Measurements from ENCODE around the gene PTPRE. TPM values are rescaled to one million over a fixed set of nuclear protein-coding genes. Genes with fewer than 3 reads are reported as not detected.

Gene PTPRE
- total and polyA plus RNA-seq, 2 experiments from 2014 or later, result 4.2 to 8.8 TPM

- Histone ChIP-seq H3K36me3 (no peaks in the 10 kb centered on the region), H3K27me3 (no peaks in the 10 kb centered on the region), H3K27ac (no peak overlapping the region), H3K4me3 (no peak overlapping the region), H3K4me1 (ENCODE audit: low read depth) (peaks cover 20% of the 10 kb centered on the region), H3K9me3 (ENCODE audit: low read depth) (no peaks in the 10 kb centered on the region)
- DNase-seq (ENCODE audit: low read depth in 1 of 2, low spot score in 1 of 2), result no peak
- no peak for TF ChIP-seq CTCF (IDR thresholded peaks at IDR 0.05; ENCODE audit: low read depth, low read length)
These were observed 145.8 kb downstream of the PTPRE start for GRCh38 chr10:128052696-128053095.

GRCh38 chr10:128053356-128053755 lies 146.5 kb downstream of the PTPRE start:
- no peak for TF ChIP-seq CTCF (IDR thresholded peaks at IDR 0.05; ENCODE audit: low read depth, low read length)
- no peak for DNase-seq (ENCODE audit: low read depth in 1 of 2, low spot score in 1 of 2)
- no peak overlapping the region for H3K27ac ChIP-seq
- H3K4me3 ChIP-seq, result no peak overlapping the region
- peaks cover 14% of the 10 kb centered on the region for H3K4me1 ChIP-seq (ENCODE audit: low read depth)
- no peaks in the 10 kb centered on the region for H3K27me3 ChIP-seq
- H3K9me3 ChIP-seq (ENCODE audit: low read depth), result no peaks in the 10 kb centered on the region
- H3K36me3 ChIP-seq, result no peaks in the 10 kb centered on the region

DNA sequence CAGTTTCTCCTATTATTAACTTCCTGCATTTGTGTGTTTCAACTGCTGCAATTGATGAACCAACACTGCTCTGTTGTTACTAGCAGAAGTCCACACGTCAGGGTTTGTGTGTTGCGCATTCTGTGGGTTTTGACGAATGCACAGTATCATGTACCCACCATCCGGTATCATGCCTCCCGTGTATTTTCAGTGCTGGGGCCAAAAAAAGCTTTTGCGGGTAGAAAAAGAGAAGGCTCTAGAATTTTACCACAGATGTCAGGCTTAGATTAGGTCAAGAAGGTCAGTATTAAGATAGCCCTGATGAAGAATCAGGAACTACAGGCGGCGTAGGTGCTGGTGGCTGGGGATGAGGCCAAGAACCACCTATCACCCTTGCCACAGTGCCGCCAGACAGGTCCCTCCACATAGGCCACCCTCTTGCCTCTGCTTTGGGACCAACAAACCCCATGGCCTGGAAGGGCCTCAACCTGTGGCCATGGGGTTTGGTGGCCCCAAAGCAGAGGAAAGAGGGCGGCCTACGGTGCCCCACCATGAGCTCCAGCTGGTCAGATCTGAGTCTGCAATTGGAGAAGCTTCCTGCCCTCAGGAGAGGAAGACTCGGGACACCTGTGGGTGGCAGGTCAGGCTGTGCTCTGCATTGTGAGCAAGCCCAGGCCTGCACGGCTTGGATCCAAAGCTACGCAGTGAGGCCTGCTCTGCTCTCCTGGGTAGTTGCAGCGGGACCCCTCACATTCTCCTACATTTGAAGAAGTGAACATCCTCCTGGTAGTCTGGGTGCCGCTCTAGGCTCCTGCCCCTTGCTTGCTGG lies 147.5 kb downstream of the PTPRE start:
- H3K27ac ChIP-seq, result no peak overlapping the region
- H3K36me3 ChIP-seq, result no peaks in the 10 kb centered on the region
- peaks cover 11% of the 10 kb centered on the region for H3K4me1 ChIP-seq (ENCODE audit: low read depth)
- no peak for DNase-seq (ENCODE audit: low read depth in 1 of 2, low spot score in 1 of 2)
- TF ChIP-seq CTCF (IDR thresholded peaks at IDR 0.05; ENCODE audit: low read depth, low read length), result no peak
- H3K4me3 ChIP-seq, result no peak overlapping the region
- no peaks in the 10 kb centered on the region for H3K9me3 ChIP-seq (ENCODE audit: low read depth)
- H3K27me3 ChIP-seq, result no peaks in the 10 kb centered on the region

DNA sequence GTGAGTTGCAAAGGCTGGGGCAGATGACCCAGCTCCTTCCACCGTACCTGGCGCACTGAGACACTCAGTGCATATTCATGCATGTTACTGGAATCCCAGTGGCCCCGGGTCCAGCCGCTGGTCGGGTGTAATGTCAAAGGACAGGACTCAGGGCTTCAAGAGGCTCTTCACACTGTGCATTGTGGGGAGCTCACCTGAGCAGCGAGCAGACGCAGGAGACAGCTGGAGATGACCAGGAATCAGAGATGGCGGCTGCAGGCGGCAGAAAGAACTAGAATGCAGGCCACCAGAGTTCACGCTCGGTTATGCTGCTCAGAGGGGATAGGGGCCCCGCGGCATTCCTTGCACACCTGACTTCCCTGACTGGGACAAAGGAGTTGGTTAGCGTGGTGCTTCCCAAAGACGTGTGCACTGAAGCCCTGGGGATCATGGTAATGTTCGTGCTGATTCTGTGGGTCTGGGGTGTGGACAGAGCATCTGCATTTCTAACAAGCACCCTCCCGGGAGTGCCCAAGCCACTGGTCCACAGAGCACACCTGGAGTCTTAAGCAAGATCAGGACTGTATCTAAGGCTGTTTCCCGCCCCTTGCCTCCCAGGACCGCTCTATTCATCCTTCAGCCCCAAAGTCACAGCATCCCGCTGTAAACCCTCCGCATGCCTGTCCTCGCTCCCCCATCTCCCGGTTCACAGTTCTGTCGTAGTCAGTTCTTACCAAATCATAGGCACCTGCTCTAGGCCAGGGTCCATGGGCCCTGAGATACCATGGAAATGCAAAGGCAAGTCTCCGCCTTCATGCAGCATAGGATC lies 148.4 kb downstream of the PTPRE start:
- TF ChIP-seq CTCF (IDR thresholded peaks at IDR 0.05; ENCODE audit: low read depth, low read length), result no peak
- H3K27ac ChIP-seq, result no peak overlapping the region
- no peak for DNase-seq (ENCODE audit: low read depth in 1 of 2, low spot score in 1 of 2)
- no peaks in the 10 kb centered on the region for H3K9me3 ChIP-seq (ENCODE audit: low read depth)
- H3K36me3 ChIP-seq, result no peaks in the 10 kb centered on the region
- H3K27me3 ChIP-seq, result no peaks in the 10 kb centered on the region
- peaks cover 8% of the 10 kb centered on the region for H3K4me1 ChIP-seq (ENCODE audit: low read depth)
- no peak overlapping the region for H3K4me3 ChIP-seq

DNA sequence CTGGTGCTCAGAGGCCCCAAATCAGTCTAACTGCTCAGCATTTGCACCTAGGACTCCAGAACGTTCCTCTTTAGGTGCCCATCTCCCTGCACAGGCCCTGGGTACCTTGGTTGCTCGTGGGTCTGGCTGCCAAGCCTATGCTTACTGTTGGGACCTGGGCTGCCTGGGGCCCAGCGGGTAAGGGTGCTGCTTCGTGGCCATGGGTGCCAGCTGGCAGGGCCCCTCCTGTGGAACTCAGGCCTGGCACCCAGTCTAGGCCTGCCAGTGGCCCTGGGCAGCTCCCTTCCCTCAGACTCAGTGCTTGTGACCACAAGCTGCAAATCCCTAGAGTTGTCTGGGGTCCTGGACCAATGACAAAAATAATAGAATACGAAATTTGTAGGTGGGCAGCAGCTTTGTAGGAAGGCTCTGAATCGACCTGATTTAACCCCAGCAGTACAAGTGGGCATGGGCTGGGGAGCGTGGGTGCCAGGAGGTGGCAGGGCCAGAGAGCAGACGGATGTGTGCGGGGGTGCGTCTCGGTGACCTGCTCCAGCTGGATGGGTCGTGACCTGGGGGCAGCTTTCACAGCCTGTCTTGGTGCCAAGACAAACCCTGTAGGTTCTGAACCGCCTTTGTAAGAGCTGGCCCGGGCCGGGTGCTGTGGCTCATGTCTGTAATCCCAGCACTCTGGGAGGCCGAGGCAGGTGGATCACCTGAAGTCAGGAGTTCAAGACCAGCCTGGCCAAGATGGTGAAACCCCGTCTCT lies 149.6 kb downstream of the PTPRE start:
- Histone ChIP-seq H3K9me3 (ENCODE audit: low read depth) (no peaks in the 10 kb centered on the region), H3K27me3 (no peaks in the 10 kb centered on the region), H3K27ac (no peak overlapping the region), H3K36me3 (no peaks in the 10 kb centered on the region), H3K4me1 (ENCODE audit: low read depth) (peaks cover 8% of the 10 kb centered on the region), H3K4me3 (no peak overlapping the region)
- no peak for DNase-seq (ENCODE audit: low read depth in 1 of 2, low spot score in 1 of 2)
- TF ChIP-seq CTCF (IDR thresholded peaks at IDR 0.05; ENCODE audit: low read depth, low read length), result no peak

Measured in cardiac muscle cell (in vitro differentiated cells and primary cell).